ENCODE measurements around the gene HOPX.
"Not testable (repeated sequence)": the region's sequence is repeated elsewhere in the genome, so short reads cannot be mapped to it uniquely, and the experiment has no call there.

Gene HOPX

GRCh38 chr4:56607926-56608325, 73.2 kb downstream of the HOPX start:
- Mint-ChIP-seq H3K27me3 (ENCODE audit: low read depth, poor library complexity) (peaks cover 5% of the 10 kb centered on the region), H3K36me3 (ENCODE audit: low read depth) (no peaks in the 10 kb centered on the region), H3K4me1 (peaks cover 61% of the 10 kb centered on the region), H3K9me3 (peaks cover 4% of the 10 kb centered on the region), H3K4me3 (no peak overlapping the region), H3K27ac (no peak overlapping the region)
- TF ChIP-seq CTCF (IDR thresholded peaks at IDR 0.05) = no peak
- no peak for DNase-seq

- DNase-seq = no peak
- H3K27me3 Mint-ChIP-seq (ENCODE audit: low read depth, poor library complexity) = peaks cover 5% of the 10 kb centered on the region
- no peak overlapping the region for H3K27ac Mint-ChIP-seq
- H3K4me3 Mint-ChIP-seq = no peak overlapping the region
- H3K4me1 Mint-ChIP-seq = peaks cover 47% of the 10 kb centered on the region
- H3K36me3 Mint-ChIP-seq (ENCODE audit: low read depth) = no peaks in the 10 kb centered on the region
- peaks cover 4% of the 10 kb centered on the region for H3K9me3 Mint-ChIP-seq
- TF ChIP-seq CTCF (IDR thresholded peaks at IDR 0.05) = no peak
Observed at GRCh38 chr4:56606385-56606784, 74.7 kb downstream of the HOPX start.

GRCh38 chr4:56605464-56605863, 75.6 kb downstream of the HOPX start:
- H3K9me3 Mint-ChIP-seq, H3K4me3 Mint-ChIP-seq: not testable (repeated sequence)

GRCh38 chr4:56603297-56603696, 77.8 kb downstream of the HOPX start:
- H3K27me3 Mint-ChIP-seq (ENCODE audit: low read depth, poor library complexity) = peaks cover 5% of the 10 kb centered on the region
- no peak overlapping the region for H3K4me3 Mint-ChIP-seq
- TF ChIP-seq CTCF (IDR thresholded peaks at IDR 0.05) = no peak
- DNase-seq = no peak
- H3K9me3 Mint-ChIP-seq = peaks cover 12% of the 10 kb centered on the region
- H3K27ac Mint-ChIP-seq = no peak overlapping the region
- H3K4me1 Mint-ChIP-seq = peaks cover 32% of the 10 kb centered on the region
- no peaks in the 10 kb centered on the region for H3K36me3 Mint-ChIP-seq (ENCODE audit: low read depth)

More at GRCh38 chr4:56605464-56605863, 75.6 kb downstream of the HOPX start:
- H3K27ac Mint-ChIP-seq; DNase-seq; H3K27me3 Mint-ChIP-seq (ENCODE audit: low read depth, poor library complexity); H3K36me3 Mint-ChIP-seq (ENCODE audit: low read depth): not testable (repeated sequence)
- H3K4me1 Mint-ChIP-seq = peaks cover 37% of the 10 kb centered on the region

Data from nephron progenitor cell (in vitro differentiated cells).